ACC112 (cell line): ENCODE data around the gene CYP8B1.

Source experiments
- H2AFZ ChIP-seq: fragments of 200-600 bp; sonication (generic); one replicate; pipeline ENCODE4 v1.6.0; 2017; ENCODE audit warnings: antibody characterized with exemption, low read length; ENCODE audit not compliant: unreplicated experiment
- H3K27ac ChIP-seq: fragments of 200-600 bp; sonication (generic); 2 replicates; pipeline ENCODE4 v1.5.1; 2014; ENCODE audit warnings: low read depth, mild to moderate bottlenecking, antibody characterized with exemption, low read length, moderate library complexity
- H3K27me3 ChIP-seq: fragments of 200-600 bp; sonication (generic); 2 replicates; pipeline ENCODE4 v1.6.1; 2014; ENCODE audit warnings: mild to moderate bottlenecking, antibody characterized with exemption, low read length, moderate library complexity, mixed read lengths; ENCODE audit not compliant: insufficient read depth
- H3K36me3 ChIP-seq: fragments of 200-600 bp; sonication (generic); 2 replicates; pipeline ENCODE4 v1.6.1; 2016; ENCODE audit warnings: mild to moderate bottlenecking, antibody characterized with exemption, low read length, moderate library complexity, mixed read lengths; ENCODE audit not compliant: insufficient read depth
- H3K4me1 ChIP-seq: fragments of 200-600 bp; sonication (generic); one replicate; pipeline ENCODE4 v1.6.1; 2016; ENCODE audit warnings: low read length, mixed read lengths; ENCODE audit not compliant: insufficient read depth, unreplicated experiment, control insufficient read depth
- H3K4me3 ChIP-seq: fragments of 200-600 bp; sonication (generic); 2 replicates; pipeline ENCODE4 v1.5.1; 2014; ENCODE audit warnings: mild to moderate bottlenecking, low read depth, low read length
- H3K79me2 ChIP-seq: fragments of 200-600 bp; sonication (generic); one replicate; pipeline ENCODE4 v1.6.0; 2016; ENCODE audit warnings: low read length; ENCODE audit not compliant: control insufficient read depth, unreplicated experiment, insufficient read depth

CYP8B1 gene

DNA sequence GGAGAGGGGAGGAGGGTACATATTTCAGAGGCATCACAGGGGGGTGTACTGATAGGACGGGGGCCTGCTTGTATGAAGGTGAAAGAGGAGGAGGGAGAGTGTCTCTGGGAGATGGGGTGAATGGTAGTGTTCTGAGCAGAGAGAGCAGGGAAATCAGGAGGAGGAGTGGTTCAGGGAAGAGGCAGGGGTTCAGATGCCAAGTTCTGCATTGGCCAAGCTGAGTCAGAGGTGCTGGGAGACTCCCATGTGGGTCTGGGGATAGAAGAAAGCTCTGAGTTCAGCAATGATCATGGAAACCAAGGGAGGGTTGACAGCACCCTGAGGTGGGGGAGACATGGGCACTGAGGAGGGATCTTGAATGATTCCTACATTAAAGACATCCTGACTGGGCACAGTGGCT is 3.0 kb downstream of the CYP8B1 start:
- Histone ChIP-seq H3K36me3 (no peaks in the 10 kb centered on the region), H3K27me3 (peaks cover 40% of the 10 kb centered on the region), H3K4me1 (no peaks in the 10 kb centered on the region)

DNA sequence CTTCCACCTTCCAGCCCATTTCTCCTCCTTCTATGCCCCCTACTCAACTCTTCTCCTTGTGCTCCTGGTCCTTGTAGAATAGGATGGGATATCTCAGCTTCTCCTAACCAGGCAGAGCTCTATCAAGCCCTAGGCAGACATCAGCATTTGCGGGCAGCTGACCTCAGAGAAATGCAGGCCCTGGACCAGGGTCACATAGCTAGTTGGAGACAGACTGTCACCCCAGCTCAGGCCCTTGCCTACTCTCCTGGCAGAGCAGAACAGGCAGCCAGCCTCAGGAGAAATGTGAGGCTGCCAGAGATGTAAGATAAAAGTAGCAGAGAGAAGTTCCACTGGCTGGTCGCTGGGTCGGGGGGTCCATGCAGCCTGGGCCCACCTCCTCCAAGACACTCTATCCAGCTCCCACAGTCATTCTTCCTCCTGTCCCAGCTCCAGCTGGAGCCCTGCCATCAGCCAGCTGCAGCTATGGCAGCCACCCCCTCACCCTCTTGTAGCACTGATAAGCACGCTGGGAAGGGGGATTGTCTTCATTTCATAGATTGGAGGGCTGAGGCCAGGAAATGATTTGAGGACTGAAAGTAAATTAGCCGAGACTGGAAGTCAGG is 4.0 kb downstream of the CYP8B1 start:
- H3K79me2 ChIP-seq, result no peaks in the 10 kb centered on the region
- no peaks in the 10 kb centered on the region for H3K4me1 ChIP-seq
- H3K36me3 ChIP-seq, result no peaks in the 10 kb centered on the region
- H3K27me3 ChIP-seq, result peaks cover 40% of the 10 kb centered on the region
- H2AFZ ChIP-seq, result no peak overlapping the region
- no peak overlapping the region for H3K27ac ChIP-seq
- no peak overlapping the region for H3K4me3 ChIP-seq

More for the DNA sequence above, 3.0 kb downstream of the CYP8B1 start:
- Histone ChIP-seq H3K27ac (no peak overlapping the region), H2AFZ (no peak overlapping the region), H3K4me3 (no peak overlapping the region), H3K79me2 (no peaks in the 10 kb centered on the region)

DNA sequence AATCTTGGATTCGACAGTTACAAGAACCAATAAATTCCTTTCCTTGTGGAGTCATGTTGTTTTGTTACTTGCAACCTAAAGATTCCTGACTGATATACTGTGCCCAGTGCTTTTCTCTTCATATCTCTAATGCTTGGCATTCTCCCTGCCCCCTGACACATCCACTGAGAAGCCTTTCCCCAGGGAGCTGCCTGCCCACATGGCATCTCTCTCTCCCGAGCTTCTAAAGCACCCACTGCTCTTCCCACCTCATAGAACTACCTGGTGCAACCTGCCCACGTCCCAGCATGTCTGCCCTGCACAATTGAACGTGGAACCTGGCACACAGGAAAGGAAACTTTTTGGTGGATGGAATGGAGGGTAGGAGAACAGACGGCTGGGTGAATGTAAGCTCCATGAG is 6.8 kb downstream of the CYP8B1 start:
- H3K79me2 ChIP-seq, result no peaks in the 10 kb centered on the region
- H3K27me3 ChIP-seq, result peaks cover 33% of the 10 kb centered on the region
- no peaks in the 10 kb centered on the region for H3K36me3 ChIP-seq
- no peaks in the 10 kb centered on the region for H3K4me1 ChIP-seq
- H3K4me3 ChIP-seq, result no peak overlapping the region
- no peak overlapping the region for H3K27ac ChIP-seq
- H2AFZ ChIP-seq, result no peak overlapping the region

DNA sequence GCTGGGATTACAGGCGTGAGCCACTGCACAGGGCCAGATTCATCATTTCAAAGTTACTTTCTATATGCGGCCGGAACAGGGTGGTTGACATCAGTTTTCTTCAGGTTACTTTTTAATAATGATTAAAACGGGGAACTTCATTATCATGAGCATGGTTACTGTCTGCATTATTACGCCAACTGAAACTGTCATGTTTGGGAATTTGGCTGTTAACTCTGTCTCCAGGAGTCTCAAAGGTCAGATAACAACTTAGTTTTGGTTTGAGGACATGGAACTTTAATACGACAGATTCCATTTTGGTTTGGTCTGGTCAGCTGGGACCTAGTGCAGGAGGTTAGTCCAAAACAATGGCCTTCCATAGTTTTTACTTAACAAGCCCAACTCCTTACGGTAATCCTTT is 8.5 kb downstream of the CYP8B1 start:
- H3K79me2 ChIP-seq, result no peaks in the 10 kb centered on the region
- H3K4me3 ChIP-seq, result no peak overlapping the region

DNA sequence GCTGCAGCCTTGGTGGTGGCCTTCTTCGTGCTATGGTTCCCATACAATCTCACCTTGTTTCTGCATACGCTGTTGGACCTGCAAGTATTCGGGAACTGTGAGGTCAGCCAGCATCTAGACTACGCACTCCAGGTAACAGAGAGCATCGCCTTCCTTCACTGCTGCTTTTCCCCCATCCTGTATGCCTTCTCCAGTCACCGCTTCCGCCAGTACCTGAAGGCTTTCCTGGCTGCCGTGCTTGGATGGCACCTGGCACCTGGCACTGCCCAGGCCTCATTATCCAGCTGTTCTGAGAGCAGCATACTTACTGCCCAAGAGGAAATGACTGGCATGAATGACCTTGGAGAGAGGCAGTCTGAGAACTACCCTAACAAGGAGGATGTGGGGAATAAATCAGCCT is 10.4 kb downstream of the CYP8B1 start:
- H3K79me2 ChIP-seq, result no peaks in the 10 kb centered on the region
- H3K4me1 ChIP-seq, result no peaks in the 10 kb centered on the region
- no peak overlapping the region for H3K4me3 ChIP-seq
- no peak overlapping the region for H3K27ac ChIP-seq
- peaks cover 22% of the 10 kb centered on the region for H3K27me3 ChIP-seq
- H3K36me3 ChIP-seq, result no peaks in the 10 kb centered on the region
- no peak overlapping the region for H2AFZ ChIP-seq

More for the DNA sequence above, 8.5 kb downstream of the CYP8B1 start:
- Histone ChIP-seq H3K36me3 (no peaks in the 10 kb centered on the region), H2AFZ (no peak overlapping the region), H3K27ac (no peak overlapping the region), H3K27me3 (peaks cover 24% of the 10 kb centered on the region), H3K4me1 (no peaks in the 10 kb centered on the region)

DNA sequence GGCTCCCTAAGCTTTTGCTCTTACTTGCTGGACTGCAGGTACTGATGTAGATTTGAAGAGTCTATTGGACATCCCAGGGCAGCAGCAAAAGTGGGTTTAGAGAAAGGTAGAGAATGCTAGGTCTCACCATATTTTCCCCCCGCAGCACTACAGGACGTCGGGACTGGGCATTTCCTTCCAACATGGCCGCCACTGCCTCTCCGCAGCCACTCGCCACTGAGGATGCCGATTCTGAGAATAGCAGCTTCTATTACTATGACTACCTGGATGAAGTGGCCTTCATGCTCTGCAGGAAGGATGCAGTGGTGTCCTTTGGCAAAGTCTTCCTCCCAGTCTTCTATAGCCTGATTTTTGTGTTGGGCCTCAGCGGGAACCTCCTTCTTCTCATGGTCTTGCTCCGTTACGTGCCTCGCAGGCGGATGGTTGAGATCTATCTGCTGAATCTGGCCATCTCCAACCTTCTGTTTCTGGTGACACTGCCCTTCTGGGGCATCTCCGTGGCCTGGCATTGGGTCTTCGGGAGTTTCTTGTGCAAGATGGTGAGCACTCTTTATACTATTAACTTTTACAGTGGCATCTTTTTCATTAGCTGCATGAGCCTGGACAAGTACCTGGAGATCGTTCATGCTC is 11.2 kb downstream of the CYP8B1 start:
- Histone ChIP-seq H3K27ac (no peak overlapping the region), H3K4me3 (no peak overlapping the region), H3K36me3 (no peaks in the 10 kb centered on the region), H3K4me1 (no peaks in the 10 kb centered on the region), H3K79me2 (no peaks in the 10 kb centered on the region), H3K27me3 (peaks cover 19% of the 10 kb centered on the region), H2AFZ (no peak overlapping the region)

DNA sequence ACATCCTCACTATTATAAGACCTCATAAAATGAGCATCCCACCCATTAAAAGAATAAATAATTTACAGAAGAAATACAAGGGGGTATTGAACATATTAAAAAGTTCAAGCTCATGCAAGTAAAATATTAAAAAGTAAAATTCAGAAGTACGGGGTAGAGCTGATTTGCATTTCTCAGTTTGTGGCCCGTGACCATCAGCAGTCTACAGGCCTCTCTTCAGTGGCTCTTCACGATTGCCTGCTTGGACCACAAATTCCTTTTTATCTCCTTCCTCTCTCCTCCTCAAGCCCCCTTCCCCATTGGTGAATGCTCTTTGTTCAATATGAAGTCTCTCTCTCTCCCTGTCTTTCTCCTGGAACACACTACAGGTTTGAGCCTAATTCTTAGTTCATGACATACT is 19.1 kb downstream of the CYP8B1 start:
- no peaks in the 10 kb centered on the region for H3K36me3 ChIP-seq
- peaks cover 36% of the 10 kb centered on the region for H3K27me3 ChIP-seq
- H3K27ac ChIP-seq, result no peak overlapping the region
- H3K79me2 ChIP-seq, result no peaks in the 10 kb centered on the region
- no peaks in the 10 kb centered on the region for H3K4me1 ChIP-seq
- no peak overlapping the region for H2AFZ ChIP-seq
- H3K4me3 ChIP-seq, result no peak overlapping the region

DNA sequence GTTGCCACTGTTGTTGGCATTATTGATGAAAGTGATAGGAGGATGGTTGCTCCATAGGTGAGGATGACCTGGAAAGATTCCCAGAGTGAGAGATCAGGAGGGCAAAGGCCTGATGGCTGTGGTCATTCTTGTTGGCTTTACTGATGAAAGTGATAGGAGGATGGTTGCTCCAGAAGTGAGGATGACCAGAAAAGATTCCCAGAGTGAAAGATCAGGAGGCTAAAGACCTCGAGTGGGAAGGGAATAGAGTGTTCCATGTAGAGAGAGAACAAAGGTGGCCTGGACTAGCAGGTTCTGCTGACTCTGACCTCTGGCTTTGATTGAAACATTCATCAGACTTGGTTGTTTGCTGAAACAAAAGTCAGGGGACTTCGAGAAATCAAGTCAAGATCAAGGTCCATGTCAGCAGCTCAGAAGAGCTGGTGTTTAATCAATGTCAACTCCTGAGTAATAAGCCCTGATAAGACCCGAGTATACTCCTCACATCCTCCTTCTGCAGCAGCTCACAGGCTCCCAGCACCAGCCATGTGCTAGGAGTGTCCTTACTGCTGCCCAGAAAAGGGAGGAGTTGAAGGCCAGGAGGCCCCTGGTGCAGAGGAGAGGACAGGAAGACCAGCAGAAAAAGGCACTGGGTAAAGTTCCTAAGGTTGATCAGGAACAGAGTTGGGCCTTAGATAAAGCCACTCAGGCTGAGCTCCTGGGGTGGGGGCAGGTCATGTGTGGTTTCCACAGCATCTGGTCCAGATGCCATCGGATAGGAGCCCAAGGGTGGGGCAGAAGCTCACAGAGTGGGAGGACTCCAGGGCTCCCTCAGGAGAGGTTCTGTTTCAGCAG is 19.9 kb downstream of the CYP8B1 start:
- Histone ChIP-seq H3K4me3 (no peak overlapping the region), H2AFZ (no peak overlapping the region), H3K27ac (no peak overlapping the region), H3K4me1 (no peaks in the 10 kb centered on the region), H3K79me2 (no peaks in the 10 kb centered on the region), H3K36me3 (no peaks in the 10 kb centered on the region), H3K27me3 (peaks cover 31% of the 10 kb centered on the region)

DNA sequence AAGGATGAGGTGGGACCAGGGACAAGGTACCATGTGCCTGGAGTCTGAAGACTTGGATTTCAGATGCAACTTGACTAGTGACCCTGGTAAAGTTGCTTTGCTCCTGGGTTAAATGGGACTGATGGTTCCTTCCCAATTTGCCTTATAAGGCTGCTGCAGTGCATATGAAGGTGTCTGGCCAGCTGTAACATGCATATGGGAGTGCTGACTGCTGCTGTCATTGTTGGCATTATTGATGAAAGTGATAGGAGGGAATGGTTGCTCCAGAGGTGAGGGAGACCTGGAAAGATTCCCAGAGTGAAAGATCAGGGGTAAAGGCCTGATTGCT is 20.5 kb downstream of the CYP8B1 start:
- no peaks in the 10 kb centered on the region for H3K79me2 ChIP-seq
- no peak overlapping the region for H2AFZ ChIP-seq
- no peak overlapping the region for H3K4me3 ChIP-seq
- peaks cover 27% of the 10 kb centered on the region for H3K27me3 ChIP-seq
- no peaks in the 10 kb centered on the region for H3K36me3 ChIP-seq
- no peaks in the 10 kb centered on the region for H3K4me1 ChIP-seq
- no peak overlapping the region for H3K27ac ChIP-seq

DNA sequence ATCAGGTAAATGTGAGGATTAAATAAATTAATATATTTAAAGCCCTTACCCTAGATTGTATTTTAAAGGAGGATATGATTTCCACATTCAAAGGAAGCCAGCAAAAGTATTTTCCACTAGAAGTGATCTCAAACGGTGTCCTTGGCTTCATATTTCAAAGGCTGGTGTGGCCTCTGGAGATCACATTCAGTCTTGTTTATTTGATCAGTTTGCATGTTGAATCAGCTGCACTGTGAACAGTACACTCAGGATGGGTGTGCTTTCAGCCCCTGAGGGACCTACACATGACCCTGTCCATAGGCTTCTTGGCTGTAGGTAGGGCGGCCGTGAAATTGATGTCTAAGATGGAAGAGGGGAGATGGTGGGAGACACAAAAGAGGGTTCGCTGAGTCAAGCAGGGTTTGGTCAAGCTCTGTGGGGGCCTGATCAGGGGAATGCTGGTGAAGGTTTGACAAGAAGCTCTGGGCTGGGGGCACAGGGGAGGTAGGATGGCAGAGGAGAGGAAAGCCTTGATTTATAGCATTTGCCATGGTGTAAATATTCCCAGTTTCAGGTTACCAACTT is 21.9 kb downstream of the CYP8B1 start:
- H3K36me3 ChIP-seq, result no peaks in the 10 kb centered on the region
- peaks cover 26% of the 10 kb centered on the region for H3K27me3 ChIP-seq
- no peak overlapping the region for H2AFZ ChIP-seq
- no peaks in the 10 kb centered on the region for H3K79me2 ChIP-seq
- H3K4me1 ChIP-seq, result no peaks in the 10 kb centered on the region
- H3K27ac ChIP-seq, result no peak overlapping the region
- no peak overlapping the region for H3K4me3 ChIP-seq
